Measurements from ENCODE around the gene PRG3. TPM values are rescaled to one million over a fixed set of nuclear protein-coding genes. Genes with fewer than 3 reads are reported as not detected.

Gene PRG3
- total RNA-seq, 1 donor from 2014 or later, result not detected

DNA sequence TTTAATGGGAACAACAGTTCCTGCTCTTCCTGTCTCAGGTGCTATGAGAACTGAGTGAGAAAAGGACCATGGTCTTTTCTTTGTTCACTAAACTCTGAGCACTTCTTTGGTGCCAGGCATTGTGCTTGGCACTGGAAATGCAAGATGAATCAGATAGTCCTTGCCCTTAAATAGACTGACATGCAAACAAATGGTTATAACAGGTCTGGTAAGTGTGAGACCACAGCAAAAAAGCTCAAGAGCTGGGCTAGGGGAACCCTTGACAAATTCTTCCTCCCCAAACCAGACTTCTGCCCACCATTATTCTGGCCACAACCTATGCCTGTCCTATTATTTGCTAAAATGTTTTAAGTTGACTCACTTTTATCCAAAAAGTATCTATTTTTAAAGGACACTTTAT is 40.9 kb upstream of the PRG3 start:
- no peak for DNase-seq (ENCODE audit: low read depth)
- no peak for FAIRE-seq
- Histone ChIP-seq H3K36me3 (ENCODE audit: control insufficient read depth, insufficient read depth, low read length) (peaks cover 4% of the 10 kb centered on the region), H3K27me3 (ENCODE audit: control insufficient read depth, insufficient read depth, low read length) (no peaks in the 10 kb centered on the region), H3K4me3 (ENCODE audit: low read depth, low read length) (no peak overlapping the region)
- TF ChIP-seq, protein P1, sequence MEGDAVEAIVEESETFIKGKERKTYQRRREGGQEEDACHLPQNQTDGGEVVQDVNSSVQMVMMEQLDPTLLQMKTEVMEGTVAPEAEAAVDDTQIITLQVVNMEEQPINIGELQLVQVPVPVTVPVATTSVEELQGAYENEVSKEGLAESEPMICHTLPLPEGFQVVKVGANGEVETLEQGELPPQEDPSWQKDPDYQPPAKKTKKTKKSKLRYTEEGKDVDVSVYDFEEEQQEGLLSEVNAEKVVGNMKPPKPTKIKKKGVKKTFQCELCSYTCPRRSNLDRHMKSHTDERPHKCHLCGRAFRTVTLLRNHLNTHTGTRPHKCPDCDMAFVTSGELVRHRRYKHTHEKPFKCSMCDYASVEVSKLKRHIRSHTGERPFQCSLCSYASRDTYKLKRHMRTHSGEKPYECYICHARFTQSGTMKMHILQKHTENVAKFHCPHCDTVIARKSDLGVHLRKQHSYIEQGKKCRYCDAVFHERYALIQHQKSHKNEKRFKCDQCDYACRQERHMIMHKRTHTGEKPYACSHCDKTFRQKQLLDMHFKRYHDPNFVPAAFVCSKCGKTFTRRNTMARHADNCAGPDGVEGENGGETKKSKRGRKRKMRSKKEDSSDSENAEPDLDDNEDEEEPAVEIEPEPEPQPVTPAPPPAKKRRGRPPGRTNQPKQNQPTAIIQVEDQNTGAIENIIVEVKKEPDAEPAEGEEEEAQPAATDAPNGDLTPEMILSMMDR (IDR thresholded peaks at IDR 0.05; ENCODE audit: insufficient read depth, low read length, severe bottlenecking), result no peak

DNA sequence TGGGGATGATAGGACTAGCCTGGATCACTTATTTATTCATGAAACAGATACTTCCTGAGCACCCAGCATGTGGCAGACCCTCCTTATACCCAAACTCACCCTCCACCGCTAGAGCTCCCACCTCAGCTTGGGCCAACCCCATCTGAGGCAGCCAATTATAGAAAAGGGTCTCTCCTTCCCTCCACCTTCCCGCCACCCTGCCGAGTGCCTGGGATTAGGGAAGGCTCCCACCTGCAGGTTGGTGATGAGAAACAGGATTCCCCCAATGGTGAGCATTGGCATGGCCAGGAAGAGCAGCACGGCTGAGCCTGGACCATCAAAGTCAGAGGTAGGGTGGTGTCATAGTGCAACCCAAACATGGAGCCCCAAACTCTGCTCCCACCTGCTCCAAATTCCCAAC is 40.1 kb upstream of the PRG3 start:
- FAIRE-seq (peak; percentile 43), DNase-seq (ENCODE audit: low read depth) (no peak)
- no peaks in the 10 kb centered on the region for H3K27me3 ChIP-seq (ENCODE audit: control insufficient read depth, insufficient read depth, low read length)
- peaks cover 4% of the 10 kb centered on the region for H3K36me3 ChIP-seq (ENCODE audit: control insufficient read depth, insufficient read depth, low read length)
- TF ChIP-seq, protein P1 (IDR thresholded peaks at IDR 0.05; ENCODE audit: insufficient read depth, low read length, severe bottlenecking), result no peak
- no peak overlapping the region for H3K4me3 ChIP-seq (ENCODE audit: low read depth, low read length)

DNA sequence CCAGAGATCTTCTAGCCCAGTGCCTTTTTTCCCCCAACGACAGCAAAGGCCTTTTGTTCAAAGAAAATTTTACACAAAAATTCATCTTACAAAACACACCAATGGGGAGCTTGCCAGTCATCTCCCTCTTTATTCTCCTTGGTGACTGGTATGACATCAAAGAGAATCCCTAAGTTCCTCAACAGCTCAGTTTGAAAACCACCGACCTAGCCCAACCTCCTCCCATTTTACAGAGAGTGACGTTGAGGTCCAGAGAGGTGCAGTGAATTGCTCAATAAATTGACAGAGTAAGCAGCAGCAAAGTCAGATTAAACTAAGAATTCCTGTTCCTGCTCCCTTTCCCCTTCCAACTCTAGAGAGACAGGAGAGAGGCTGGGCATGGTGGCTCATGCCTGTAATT is 38.2 kb upstream of the PRG3 start:
- H3K4me3 ChIP-seq (ENCODE audit: low read depth, low read length), result no peak overlapping the region
- H3K36me3 ChIP-seq (ENCODE audit: control insufficient read depth, insufficient read depth, low read length), result peaks cover 4% of the 10 kb centered on the region
- DNase-seq (ENCODE audit: low read depth) (no peak), FAIRE-seq (no peak)
- TF ChIP-seq, protein P1 (IDR thresholded peaks at IDR 0.05; ENCODE audit: insufficient read depth, low read length, severe bottlenecking), result no peak
- H3K27me3 ChIP-seq (ENCODE audit: control insufficient read depth, insufficient read depth, low read length), result no peaks in the 10 kb centered on the region

DNA sequence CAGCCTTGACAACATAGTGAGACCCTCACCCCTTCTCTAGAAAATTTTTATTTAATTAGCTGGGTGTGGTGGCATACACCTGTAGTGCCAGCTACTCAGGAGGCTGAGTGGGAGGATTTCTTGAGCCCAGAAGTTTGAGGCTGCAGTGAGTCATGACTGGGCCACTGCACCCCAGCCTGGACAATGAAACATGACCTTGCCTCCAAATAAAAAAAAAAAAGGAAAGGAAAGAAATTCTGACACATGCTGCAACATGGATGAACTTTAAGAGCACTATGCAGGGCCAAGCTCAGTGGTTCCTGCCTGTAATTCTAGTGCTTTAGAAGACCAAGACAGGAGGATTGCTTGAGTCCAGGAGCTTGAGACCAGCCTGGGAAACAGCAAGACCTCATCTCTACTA is 37.2 kb upstream of the PRG3 start:
- no peak for FAIRE-seq
- Histone ChIP-seq H3K27me3 (ENCODE audit: control insufficient read depth, insufficient read depth, low read length) (no peaks in the 10 kb centered on the region), H3K36me3 (ENCODE audit: control insufficient read depth, insufficient read depth, low read length) (peaks cover 4% of the 10 kb centered on the region), H3K4me3 (ENCODE audit: low read depth, low read length) (no peak overlapping the region)
- DNase-seq (ENCODE audit: low read depth), result no peak
- TF ChIP-seq, protein P1 (IDR thresholded peaks at IDR 0.05; ENCODE audit: insufficient read depth, low read length, severe bottlenecking), result no peak

DNA sequence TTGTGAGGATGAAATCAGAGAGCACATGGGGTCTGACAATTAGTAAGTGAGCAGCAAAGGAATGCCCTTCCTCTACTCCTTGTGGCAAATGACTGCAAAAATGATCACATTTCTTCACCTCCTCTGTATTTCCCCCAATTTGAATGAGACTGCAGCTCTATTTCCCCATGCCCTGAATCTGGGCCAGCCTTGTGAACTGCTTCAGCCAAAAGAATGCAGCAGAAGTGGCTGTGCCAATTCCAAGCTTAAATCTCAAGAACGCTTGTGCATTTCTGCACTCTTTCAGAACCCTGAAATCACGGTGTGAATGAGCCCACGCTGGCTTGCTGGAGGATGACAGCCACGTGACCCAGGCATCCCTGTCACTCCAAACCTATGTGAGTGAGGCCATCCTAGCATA is 36.1 kb upstream of the PRG3 start:
- DNase-seq (ENCODE audit: low read depth), result no peak
- TF ChIP-seq, protein P1 (IDR thresholded peaks at IDR 0.05; ENCODE audit: insufficient read depth, low read length, severe bottlenecking), result no peak
- FAIRE-seq, result no peak
- Histone ChIP-seq H3K36me3 (ENCODE audit: control insufficient read depth, insufficient read depth, low read length) (peaks cover 4% of the 10 kb centered on the region), H3K4me3 (ENCODE audit: low read depth, low read length) (no peak overlapping the region), H3K27me3 (ENCODE audit: control insufficient read depth, insufficient read depth, low read length) (no peaks in the 10 kb centered on the region)

DNA sequence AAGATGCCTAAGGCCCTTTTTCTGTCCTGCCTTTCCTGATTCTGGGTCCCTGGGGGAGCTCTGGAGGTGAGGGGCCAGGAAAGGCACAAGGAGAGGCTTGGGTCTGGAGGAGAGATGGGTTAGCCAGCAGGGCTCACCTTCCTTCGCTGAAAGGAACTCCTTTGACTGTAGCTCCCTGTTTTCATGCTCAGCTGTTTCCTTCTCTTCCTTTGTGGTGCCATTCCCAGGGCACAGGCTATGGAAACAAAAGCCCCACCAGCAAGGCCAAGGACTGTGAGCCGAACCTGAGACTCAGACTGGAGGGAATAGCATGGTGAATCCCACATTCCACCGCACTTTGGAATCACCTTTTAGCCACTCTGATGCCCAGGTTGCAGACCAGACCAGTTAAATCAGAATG is 35.5 kb upstream of the PRG3 start:
- DNase-seq (ENCODE audit: low read depth) (no peak), FAIRE-seq (no peak)
- no peak overlapping the region for H3K4me3 ChIP-seq (ENCODE audit: low read depth, low read length)
- H3K27me3 ChIP-seq (ENCODE audit: control insufficient read depth, insufficient read depth, low read length), result no peaks in the 10 kb centered on the region
- TF ChIP-seq, protein P1 (IDR thresholded peaks at IDR 0.05; ENCODE audit: insufficient read depth, low read length, severe bottlenecking), result no peak
- peaks cover 4% of the 10 kb centered on the region for H3K36me3 ChIP-seq (ENCODE audit: control insufficient read depth, insufficient read depth, low read length)
